GM12891 (cell line): ENCODE data around the gene PITPNM1.

Experiments
- PAX5 ChIP-seq: IDR thresholded peaks from 2 replicates; pipeline ENCODE4 v1.6.1; 2011; ENCODE audit warnings: low read length, moderate library complexity, mild to moderate bottlenecking; ENCODE audit not compliant: insufficient read depth, severe bottlenecking
- POLR2A ChIP-seq: IDR thresholded peaks from 2 replicates; pipeline ENCODE4 v1.6.1; 2011; ENCODE audit warnings: low read depth, low read length, control low read depth
- POLR2AphosphoS5 ChIP-seq: IDR thresholded peaks from 2 replicates; pipeline ENCODE4 v1.6.1; 2011; ENCODE audit warnings: low read depth, low read length, control low read depth
- POU2F2 ChIP-seq: IDR thresholded peaks from 2 replicates; pipeline ENCODE4 v1.6.1; 2011; ENCODE audit warnings: low read depth, mild to moderate bottlenecking, control low read depth, low read length, moderate library complexity
- SPI1 ChIP-seq: IDR thresholded peaks from 2 replicates; pipeline ENCODE4 v1.6.1; 2011; ENCODE audit warnings: low read depth, low read length, control low read depth
- TAF1 ChIP-seq: IDR thresholded peaks from 2 replicates; pipeline ENCODE4 v1.6.1; 2011; ENCODE audit warnings: low read depth, low read length, control low read depth

DNA sequence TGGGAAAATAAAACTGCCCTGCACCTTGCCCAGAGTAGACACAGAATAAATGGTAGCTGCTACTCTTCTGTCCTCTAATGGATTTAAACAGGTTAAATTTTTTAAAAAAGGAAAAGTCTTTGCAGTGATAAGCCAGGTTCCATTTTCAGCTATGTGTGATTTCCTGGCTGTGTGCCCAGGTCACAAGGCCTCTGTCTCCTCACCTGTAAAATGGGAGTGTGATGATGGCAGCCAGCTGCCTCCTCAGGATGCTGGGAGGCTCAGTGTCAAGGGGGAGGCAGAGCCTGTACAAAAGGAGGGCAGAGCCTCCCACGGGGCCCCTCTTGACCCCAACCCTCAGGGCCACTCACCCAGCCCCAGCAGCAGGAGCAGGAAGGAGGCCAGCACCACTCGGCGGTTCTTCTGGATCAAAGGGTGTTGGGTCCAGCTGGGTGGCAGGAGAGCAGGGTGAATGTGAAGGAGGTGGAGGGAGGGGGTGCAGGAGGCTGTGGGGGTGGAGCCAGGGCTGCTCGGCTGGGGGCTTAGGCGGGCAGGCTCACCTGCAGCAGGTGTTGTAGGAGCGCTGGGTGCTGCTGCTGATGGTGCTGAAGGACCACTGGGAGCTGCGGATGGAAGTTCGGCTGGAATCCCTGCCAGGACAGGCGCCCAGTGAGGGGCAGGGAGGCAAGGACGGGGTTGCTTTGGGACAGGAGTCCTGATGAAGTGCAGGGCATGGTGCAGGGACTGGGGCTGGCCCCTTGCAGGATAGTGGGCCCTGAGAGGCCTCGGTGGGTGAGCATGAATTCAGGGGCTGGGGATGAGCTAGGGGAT lies 38.0 kb downstream of the PITPNM1 start:
- TF ChIP-seq POLR2AphosphoS5, result no peak
- no peak for TF ChIP-seq POU2F2
- no peak for TF ChIP-seq POLR2A
- TF ChIP-seq TAF1, result no peak
- TF ChIP-seq SPI1, result no peak
- no peak for TF ChIP-seq PAX5
